ACHN (cell line): ENCODE results near the gene PRIMPOL.
A peak's percentile ranks its signal among the peaks of the same experiment; 100 is the strongest.
"Not testable (repeated sequence)": the region's sequence is repeated elsewhere in the genome, so short reads cannot be mapped to it uniquely, and the experiment has no call there.

Source experiments
- DNase-seq: peaks from one replicate; pipeline ENCODE4 v3.0.0-alpha.2; 2015
- in situ Hi-C: cut with HindIII; loops from 2 replicates; pipeline ENCODE4 v1.10.0; 2017; ENCODE audit warnings: low sequenced_read_pairs, low pct_ligation_motif_present, low pct_unique_long_range_greater_than_20kb

The PRIMPOL gene, protein sequence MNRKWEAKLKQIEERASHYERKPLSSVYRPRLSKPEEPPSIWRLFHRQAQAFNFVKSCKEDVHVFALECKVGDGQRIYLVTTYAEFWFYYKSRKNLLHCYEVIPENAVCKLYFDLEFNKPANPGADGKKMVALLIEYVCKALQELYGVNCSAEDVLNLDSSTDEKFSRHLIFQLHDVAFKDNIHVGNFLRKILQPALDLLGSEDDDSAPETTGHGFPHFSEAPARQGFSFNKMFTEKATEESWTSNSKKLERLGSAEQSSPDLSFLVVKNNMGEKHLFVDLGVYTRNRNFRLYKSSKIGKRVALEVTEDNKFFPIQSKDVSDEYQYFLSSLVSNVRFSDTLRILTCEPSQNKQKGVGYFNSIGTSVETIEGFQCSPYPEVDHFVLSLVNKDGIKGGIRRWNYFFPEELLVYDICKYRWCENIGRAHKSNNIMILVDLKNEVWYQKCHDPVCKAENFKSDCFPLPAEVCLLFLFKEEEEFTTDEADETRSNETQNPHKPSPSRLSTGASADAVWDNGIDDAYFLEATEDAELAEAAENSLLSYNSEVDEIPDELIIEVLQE

DNA sequence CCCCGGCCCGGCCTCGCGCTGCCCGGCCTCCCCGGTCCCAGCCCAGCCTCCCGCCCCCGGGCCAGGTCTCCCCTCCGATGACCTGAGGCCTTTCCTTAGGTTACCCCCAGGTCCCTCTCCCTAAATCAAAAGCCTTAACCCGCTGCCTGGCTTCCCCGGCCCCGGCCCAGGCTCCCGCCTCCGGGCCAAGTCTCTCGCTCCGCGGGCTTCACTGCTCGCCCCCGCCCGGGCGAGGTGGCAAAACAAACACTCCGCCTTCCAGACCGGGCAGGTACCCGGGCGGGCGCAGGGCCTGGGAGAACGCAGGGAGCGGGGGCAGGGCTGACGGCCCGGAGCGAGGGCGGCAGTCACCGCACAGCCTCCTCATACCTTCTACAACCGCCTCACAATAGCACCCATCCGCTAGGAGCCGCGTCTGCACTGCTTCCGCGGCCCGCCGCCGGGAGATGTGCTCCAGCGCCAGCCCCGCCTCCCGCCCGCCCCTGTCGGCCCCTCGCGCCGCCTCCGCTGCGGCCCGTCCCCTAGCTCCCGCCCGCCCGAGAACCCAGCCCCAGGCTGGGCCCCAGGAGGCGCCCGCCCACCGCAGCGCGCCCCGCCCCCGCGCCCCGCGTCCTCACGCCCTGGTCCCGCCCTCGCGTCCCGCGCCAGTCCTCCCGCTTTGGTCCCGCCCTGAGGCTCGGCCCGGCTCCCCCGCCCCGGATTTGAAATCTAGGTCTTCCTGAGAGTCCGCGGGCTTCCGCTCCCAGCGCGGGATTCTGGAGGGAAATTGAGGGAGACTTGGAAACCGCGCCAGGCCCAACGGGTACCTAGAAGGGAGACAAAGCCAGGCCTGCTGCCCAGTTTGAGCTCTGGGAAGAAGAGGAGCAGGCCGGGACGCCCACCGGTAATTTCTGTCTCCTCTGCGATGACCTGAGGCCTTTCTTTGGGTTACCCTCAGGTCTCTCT, at the start of gene PRIMPOL, which contains the start of gene CASP3:
PRIMPOL (plus strand) TSS at position 713 of the 945 bp plus-strand sequence. CDS start 7,403 bp downstream, outside the sequence.
CASP3 (minus strand) TSS at position 422 of the 945 bp plus-strand sequence. CDS start 10,994 bp downstream, outside the sequence.
- in situ Hi-C loops: no loop called here

DNA sequence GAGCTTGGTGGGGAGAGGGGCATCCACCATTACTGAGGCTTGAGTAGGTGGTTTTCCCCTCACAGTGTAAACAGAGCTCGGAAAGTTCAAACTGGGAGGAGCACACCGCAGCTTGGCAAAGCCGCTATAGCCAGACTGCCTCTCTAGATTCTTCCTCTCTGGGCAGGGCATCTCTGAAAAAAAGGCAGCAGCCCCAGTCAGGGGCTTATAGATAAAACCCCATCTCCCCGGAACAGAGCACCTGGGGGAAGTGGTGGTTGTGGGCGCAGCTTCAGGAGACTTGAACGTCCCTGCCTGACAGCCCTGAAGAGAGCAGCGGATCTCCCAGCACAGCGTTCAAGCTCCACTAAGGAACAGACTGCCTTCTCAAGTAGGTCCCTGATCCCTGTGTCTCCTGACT, 48.6 kb upstream of the PRIMPOL start:
- in situ Hi-C loops, DNase-seq: not testable (repeated sequence)

More for the DNA sequence above, at the start of gene PRIMPOL, which contains the start of gene CASP3:
- DNase-seq: peak; percentile 91

DNA sequence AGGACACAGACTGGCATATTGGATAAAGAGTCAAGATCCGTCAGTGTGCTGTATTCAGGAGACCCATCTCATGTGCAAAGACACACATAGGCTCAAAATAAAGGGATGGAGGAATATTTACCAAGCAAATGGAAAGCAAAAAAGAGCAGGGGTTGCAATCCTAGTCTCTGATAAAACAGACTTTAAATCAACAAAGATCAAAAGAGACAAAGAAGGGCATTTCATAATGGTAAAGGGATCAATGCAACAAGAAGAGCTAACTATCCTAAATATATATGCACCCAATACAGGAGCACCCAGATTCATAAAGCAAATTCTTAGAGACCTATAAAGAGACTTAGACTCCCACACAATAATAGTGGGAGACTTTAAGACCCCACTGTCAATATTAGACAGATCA, 46.7 kb upstream of the PRIMPOL start:
- DNase-seq, in situ Hi-C loops: not testable (repeated sequence)

DNA sequence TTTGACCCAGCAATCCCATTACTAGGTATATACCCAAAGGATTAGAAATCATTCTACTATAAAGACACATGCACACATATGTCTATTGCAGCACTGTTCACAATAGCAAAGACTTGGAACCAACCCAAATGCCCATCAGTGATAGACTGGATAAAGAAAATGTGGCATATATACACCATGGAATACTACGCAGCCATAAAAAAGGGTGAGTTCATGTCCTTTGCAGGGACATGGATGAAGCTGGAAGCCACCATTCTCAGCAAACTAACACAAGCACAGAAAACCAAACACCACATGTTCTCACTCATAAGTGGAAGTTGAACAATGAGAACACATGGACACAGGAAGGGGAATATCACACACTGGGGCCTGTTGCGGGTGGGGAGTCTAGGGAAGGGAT, 42.1 kb upstream of the PRIMPOL start:
- in situ Hi-C loops, DNase-seq: not testable (repeated sequence)

DNA sequence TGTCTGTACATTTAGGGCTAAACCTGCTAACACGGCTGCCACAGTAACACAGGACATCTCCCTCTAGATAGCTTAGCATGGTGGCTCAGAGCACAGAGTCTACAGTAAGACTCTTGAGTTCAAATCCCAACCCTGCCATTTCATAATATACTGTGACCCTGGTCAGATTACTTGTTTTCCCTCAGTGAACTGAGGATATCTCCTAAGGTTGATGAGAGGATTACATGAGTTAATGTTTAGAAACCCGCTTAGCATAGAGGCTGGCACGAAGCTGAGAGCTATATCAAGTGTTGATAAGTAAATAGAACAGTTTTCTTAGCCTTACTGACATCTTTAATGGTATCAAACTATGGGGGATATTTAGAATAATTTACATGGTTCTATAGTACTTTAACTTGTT, 37.5 kb upstream of the PRIMPOL start:
- in situ Hi-C loops: no loop called here
- no peak for DNase-seq

DNA sequence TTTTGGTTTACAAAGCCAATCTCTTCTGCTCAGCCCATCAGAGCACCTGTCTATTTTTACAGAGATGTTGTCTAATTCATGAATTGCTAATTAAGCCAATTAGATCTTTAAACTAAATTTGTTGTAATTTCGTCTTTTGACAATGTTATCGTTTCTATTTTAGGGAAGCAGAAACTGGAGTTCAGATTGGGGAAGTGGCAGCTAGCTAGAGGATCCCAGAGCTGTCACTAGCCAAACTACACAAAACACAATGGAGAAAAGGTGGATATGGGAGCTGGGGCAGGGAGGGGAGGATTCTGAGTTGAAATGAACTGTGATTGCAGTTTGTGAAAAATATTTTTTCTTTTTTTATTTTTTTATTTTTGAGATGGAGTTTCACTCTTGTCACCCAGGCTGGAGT, 36.1 kb upstream of the PRIMPOL start:
- in situ Hi-C loops: no loop called here

DNA sequence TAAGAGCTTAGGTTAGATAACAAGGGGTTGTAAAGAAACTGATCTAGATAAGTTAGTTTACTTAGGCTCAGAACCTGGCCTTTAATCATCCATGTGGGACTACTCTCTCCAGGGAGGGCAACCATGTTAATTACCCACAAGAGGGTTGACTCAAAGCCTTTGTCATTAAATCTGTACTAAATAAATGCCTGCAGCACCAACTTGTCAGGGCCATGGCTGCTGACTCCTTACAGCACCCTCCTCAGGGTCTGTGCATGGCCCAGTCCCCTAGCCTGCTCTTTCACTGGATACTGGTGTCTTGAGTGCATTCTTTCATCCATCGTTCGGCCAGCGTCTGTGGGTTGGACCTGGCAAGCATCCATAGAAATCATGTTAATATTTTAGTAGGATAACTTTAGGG, 35.0 kb upstream of the PRIMPOL start:
- no peak for DNase-seq
- in situ Hi-C loops: no loop called here

More for the DNA sequence above, 36.1 kb upstream of the PRIMPOL start:
- no peak for DNase-seq

DNA sequence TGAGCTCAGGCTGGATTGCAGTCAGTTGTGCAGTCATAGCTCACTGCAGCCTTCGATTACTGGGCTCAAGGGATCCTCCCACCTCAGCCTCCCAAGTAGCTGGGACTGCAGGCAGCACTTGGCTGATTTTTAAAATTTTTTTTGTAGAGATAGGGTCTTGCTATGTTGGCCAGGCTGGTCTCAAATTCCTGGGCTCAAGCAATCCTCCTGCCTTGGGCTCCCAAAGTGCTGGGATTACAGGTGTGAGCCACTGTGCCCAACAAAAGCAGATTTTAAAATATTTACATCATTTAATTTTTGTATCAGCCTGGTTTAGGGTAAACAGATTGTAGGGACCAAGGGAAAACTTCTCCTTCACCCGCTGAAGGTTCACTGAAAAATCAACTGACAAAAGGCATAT, 33.4 kb upstream of the PRIMPOL start:
- DNase-seq, in situ Hi-C loops: not testable (repeated sequence)

DNA sequence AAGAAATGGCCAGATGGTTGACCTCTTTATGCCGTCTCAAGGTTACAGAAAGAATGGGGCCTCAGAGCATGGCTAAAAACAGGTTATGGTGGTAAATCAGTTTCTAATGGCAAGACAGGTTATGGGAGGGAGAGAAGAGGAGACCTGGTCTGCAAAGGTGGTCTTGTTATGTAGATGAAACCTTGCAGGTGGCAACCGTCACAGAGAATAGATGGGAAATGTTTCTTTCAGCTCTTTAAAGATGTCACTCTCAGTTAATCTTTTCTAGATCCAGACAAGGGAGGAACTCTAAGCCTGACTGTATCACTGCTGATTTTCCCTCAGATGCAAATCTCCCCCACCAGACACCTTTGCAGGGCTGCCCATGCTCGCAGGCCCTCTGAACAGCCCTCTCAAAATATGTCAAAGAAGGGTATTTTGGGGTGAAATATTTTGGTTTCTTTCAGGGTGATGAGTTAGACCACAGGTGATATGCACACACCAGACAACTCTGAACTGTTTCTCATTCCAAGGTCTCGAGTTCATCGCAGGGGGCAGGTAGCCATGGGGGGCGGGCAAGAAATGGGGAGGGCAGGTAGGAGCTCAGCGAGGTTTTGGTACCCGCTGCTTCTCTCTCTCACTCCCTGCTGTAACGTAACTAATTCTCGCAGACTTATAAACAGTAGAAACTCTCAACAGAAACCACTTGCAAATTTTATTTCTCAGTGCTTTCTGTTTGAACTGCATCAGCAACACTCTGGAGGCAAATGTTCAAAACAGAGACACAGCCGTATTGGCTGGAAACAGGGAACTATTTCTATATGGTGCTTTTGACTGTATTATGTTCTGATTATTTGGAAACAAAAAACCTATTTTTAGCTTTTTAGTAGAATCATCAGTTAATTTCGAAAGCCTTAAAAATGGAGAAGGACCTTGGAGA, 32.6 kb upstream of the PRIMPOL start:
- in situ Hi-C loops: no loop called here
- DNase-seq: no peak

DNA sequence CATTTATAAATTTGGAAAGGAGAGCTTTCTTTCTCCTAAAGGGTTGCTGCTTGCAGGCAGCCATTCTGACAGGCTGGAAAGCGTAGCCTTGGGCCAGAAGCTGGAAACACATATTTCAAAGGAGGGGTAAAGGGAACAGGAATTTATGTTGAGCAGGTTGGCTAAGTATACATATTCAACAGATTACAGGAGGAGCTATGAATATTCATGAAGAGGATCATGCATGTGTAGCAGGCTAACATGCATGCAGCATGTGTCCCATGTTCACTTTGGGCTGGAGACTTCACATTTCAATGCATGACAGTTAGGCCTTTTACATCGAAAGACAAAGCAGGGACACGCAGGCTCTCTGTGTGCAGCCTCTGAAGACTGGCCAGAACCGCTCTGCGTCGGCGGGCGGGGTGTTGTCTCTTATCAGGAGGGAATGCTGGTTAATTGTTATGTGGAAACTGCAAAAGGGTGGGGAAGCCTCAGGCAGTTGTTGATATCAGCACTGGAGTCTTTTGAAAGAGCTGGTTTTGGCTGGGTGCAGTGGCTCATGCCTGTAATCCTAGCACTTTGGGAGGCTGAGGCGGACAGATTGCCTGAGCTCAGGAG, 31.8 kb upstream of the PRIMPOL start:
- no peak for DNase-seq
- in situ Hi-C loops: no loop called here

DNA sequence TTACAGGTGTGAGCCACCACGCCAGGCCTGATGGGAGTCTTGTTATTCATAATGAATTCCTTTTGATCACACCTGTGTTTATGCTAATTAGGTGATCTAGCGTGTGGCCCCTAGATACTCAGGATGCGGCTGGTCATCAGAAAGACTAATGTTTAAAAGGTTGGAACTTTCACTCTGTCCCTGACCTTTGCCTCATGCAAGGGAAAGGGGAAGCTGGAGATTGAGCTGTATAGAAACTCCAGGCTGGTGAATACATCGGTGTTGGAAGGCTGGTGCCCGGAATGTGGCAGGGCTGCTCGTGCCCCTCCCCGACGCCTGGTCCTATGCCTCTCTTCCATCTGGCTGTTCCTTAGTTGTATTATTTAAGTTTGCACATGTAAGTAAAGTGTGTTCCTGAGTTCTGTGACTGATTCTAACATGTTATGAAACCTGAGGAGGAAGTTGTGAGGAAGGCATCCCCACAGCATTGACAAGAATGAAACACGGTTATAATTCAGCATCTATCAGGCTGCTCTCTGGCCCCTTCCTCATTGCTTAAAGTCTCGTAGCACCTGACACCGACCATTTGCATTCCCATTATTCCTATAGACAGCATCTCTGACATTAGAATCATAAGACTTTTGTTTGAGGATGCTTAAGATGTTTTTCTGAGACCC, 29.2 kb upstream of the PRIMPOL start:
- DNase-seq: no peak
- in situ Hi-C loops: no loop called here

DNA sequence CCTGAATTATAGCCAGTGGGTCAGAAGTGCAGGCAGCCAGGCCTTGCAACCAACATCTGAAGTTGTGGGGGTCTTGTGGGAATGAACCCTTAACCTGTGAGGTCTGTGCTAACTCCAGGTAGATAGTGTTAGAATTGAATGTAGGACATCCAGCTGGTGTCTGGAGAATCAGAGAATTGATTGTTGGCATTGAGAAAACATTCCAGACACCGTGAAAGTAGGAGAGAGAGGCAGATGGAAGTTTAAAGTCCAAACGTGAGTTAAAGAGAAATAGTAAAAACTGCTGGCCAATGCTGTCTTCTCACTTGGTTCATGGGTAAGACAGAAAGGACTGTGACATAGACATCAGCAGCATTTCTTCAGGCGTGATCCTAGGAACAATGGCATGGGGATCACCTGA, 28.0 kb upstream of the PRIMPOL start:
- in situ Hi-C loops: no loop called here
- DNase-seq: no peak

DNA sequence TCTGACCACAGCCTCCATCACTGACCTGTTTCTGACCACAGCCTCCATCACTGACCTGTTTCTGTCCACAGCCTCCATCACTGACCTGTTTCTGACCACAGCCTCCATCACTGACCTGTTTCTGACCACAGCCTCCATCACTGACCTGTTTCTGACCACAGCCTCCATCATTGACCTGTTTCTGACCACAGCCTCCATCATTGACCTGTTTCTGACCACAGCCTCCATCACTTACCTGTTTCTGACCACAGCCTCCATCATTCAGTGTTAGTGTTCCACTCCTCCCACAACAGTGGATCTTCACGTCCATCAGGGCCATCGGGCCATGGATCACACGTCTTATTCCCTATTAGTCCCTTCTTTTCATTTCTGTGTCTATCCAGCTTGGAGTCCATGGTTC, 25.0 kb upstream of the PRIMPOL start:
- DNase-seq, in situ Hi-C loops: not testable (repeated sequence)

DNA sequence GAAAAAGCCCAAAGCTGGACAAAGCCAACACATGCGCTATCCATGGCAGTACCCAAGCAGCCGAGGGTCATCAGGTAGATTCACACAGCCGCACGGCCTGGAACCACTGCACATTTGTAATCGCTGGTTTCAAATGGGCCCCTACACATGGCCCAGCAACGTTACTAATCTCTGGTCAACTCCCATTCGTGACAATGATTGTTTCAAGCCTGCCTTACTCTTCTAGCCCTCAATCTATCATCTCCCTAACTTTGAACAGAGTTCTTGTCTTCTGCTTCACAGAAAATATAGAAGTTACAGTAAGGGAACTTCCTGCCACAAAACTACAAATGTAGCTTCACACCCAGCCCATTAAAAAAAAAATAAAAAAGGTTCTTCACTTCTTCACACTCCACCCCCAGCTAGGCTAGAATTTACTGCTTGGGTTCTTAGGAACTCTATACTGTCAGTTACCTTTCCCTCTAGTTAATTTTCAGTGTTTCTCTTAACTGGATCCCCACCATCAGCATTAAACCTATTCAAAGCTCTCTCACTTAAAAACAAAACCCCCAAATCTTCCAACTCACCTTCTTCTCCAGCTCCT, 24.5 kb upstream of the PRIMPOL start:
- DNase-seq: no peak
- in situ Hi-C loops: no loop called here

DNA sequence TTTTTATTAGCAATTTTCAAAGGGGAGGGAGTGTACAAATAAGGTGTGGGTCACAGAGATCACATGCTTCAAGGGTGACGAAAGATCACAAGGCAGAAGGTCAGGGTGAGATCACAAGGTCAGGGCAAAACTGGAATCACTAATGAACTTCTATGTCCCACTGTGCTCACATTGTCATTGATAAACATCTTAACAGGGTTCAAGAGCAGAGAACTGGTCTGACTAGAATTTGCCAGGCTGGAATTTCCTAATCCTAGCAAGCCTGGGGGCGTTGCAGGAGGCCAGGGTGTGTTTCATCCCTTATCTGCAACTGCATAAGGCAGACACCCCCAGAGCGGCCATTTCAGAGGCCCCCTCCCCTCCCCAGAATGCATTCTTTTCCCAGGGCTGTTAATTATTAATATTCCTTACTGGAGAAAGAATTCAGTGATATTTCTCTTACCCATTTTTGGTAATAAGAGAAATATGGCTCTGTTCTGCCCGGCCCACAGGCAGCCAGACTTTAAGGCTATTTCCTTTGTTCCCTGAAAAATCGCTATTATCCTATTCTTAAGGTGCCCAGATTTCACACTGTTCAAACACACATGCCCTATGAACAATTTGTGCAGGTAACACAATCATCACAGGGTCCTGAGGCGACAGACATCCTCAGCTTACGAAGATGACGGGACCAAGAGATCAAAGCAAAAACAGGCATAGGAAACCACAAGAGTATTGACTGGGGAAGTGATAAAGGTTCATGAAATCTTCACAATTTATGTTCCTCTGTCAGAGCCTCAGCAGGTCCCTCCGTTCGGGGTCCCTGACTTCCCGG, 23.5 kb upstream of the PRIMPOL start:
- DNase-seq, in situ Hi-C loops: not testable (repeated sequence)

DNA sequence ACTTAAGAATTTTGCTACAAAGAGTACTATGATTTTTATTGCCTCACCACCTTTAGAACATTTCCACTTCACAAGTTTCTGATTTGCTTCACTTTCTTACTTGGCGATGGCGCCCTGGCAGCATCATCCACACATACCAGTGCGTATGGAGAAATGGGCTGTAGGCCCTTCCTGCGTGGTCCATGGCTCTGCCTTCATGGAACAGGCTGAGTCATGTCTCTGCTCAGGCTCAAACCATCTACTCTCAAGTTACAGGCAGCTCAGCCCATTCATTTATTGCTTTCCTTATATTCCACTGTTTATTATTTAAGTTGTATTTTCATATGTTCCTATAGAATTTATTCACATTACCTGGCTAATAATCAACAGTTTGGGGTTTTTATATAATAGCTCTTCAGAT, 21.4 kb upstream of the PRIMPOL start:
- DNase-seq: no peak
- in situ Hi-C loops: no loop called here
